CD4-positive, alpha-beta T cell treated with Interleukin-17A for 4 hours (primary cell): ENCODE data around the gene INTS1.
"Not testable (repeated sequence)": the region's sequence is repeated elsewhere in the genome, so short reads cannot be mapped to it uniquely, and the experiment has no call there.

Source experiments
- DNase-seq: peaks from one replicate; pipeline ENCODE4 v3.0.0-alpha.2; 2020; ENCODE audit warnings: mixed read lengths

INTS1 gene

DNA sequence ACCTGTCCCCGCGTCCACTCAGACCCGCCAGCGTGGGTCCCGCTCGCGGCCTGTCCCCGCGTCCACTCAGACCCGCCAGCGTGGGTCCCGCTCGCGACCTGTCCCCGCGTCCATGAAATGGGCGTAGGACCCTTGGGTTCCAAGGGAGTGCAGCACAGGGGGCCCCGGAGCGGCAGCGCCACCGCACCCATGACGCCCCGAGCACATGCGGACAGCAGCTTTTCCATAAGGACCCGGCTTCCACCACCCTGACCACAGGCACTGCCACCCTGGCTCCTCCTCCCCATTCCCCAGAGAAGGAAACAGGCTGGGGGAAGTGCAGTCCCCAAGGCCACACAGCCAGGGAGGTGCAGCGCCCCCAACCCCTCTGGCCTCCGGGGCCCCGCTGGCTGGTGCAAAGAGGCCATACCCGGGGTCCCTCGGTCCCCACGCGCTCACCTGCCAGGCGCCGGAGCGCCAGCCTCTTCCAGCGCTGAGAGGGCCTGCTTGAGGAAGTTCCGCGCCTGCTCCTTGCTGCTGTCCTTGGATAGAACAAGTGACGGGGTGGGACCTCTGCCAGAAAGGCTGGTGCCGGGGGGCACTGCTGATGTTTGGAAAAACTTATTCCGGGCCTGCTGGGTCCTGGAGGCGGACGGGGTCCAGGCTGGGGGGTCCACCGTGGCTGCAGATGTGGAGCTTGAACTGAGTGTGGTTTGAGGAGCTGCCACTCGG lies 59.8 kb downstream of the INTS1 start:
- no peak for DNase-seq

DNA sequence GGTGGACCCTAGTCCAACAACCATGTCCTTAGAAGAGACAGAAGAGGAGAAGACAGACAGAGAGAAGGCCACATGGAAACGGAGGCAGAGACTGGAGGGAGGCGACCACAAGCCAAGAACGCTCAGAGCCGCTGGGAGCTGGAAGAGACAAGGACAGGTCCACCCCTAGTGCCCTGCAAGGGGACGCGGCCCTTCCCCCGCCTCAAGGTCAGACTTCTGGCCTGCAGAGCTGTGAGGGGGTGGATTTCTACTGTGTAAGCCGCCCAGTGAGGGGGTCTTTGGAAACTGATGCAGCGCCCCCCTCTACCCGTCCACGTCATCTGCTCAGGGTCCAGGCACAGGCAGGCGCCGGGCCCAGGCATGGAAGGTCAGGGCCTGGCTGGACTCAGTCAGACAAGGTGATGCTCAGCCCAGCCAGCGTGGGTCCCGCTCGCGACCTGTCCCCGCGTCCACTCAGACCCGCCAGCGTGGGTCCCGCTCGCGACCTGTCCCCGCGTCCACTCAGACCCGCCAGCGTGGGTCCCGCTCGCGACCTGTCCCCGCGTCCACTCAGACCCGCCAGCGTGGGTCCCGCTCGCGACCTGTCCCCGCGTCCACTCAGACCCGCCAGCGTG lies 60.5 kb downstream of the INTS1 start:
- not testable (repeated sequence) for DNase-seq

DNA sequence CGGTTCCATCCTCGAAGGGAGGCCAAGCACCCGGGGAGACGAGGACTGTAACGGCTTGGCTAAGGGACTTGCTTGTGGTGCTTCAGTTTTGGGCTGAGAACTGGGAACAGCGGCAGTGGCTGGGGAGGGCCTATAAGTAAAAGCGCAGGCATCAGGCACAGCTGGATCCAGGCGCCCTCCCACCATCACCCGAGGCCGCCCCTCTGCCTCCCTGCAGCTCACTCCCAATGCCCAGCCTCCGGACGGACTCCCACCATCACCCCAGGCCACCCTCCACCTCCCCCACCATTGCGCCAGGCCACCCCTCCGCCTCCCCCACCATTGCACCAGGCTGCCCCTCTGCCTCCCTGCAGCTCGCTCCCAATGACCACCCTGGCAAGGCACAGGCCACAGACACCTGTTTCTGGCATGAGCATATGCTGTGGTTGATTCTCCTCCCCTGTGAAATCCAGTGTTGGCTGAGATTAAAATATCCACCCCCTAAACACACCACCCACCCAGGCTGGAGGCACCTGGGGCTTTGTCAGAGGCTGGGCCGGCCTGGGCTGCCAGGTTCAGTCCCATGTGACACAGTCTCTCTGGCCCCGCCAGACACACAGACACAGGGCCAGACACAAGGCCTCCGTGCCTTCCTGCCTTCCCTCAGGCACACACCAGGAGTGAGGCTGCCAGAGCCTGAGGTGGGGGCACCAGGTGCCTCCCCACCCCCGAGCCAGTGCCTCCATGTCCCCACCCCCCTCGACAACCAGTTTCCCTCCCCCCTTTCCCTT lies 61.6 kb downstream of the INTS1 start:
- no peak for DNase-seq

DNA sequence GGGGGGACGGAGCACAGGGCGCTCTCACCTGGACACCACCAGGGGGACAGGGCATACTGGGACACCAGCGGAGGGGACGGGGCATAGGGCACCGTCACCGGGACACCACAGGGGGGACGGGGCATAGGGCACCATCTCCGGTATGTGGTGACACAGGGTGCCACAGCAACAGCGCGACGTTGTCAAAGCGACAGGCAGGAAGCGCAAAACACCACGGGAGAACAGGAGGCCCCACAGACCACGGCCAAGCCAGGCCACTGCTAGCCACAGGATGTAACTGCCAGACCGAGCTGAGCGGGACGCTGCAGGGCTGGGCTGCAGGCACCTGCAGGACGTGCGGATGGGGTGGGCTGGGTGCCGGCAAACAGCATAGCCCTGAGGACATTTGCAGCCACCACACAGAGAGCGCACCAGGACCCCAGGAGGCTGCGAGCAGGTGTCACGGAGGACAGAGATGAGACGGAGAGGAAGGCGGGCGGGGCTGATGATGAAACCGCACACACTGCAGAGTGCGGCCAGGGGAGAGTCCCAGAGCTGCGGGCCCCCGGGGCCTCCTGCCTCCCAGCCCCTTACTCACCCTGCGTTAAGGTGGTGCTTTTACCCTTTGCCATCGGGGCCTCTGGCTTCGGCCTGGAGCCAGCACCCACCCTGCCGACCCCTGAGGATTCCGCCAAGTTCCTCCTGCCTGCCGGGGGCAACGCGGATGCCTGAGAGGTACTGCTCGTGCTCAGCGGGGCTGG lies 62.4 kb downstream of the INTS1 start:
- DNase-seq, result no peak

DNA sequence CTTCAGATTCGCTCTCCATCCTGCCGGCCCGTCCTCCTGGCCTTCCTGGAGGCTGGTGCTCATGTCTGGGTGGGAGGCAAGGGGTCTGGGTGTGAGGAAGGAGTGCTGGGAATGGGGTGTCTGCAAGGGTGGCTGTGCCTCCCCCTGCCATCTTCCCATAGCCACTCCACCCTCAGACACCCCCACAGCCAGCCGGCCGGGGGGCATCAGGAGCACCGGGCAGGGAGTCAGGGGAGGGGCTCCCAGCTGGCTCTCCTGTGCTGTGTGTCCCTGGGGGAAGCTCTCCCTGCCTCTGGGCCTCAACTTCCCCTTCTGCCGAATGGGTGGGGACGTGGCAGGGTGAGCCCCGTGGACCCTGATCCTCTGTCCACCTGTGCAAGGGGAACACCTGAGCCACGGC lies 63.6 kb downstream of the INTS1 start:
- no peak for DNase-seq

DNA sequence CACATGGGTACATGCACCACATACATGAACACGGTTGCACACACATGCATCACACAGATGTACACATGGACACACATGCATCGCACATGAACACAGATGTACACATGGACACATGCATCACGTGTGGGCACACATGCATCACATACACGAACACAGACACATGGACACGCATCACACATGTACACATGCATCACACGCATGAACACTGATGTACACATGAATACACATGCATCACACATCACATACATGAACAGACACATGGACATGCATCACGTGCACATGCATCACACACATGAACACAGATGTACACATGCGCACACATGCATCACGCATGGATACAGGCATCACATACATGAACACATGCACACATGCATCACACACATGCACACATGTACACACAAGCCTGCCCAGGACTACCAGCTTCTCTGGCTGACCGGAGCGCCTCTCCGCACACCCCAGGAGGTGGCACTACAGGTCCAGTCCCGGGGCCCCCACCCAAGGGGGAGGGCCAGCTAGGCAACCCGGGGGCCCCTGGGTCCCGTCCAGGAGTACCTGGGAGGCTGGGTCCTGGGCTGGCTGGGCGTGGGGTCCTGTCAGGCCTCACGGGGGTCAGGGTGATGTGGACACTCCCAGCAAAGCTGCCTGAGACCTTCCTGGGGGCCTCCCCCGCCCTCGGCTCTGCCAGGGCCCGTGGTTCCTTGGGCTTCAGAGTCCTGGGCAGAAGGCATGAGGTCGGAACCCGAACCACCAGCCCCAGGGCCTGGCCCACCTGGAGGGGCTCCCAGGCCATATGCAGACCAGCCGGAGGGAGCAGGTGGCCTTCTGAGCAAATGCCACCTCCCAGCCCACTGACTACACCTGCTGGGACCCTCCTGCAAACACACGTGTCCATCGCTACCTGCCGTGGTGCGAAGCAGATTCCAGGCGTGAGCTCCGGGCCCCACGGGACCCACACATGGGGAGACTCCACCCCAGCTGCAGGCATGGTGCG lies 64.5 kb downstream of the INTS1 start:
- DNase-seq, result no peak

DNA sequence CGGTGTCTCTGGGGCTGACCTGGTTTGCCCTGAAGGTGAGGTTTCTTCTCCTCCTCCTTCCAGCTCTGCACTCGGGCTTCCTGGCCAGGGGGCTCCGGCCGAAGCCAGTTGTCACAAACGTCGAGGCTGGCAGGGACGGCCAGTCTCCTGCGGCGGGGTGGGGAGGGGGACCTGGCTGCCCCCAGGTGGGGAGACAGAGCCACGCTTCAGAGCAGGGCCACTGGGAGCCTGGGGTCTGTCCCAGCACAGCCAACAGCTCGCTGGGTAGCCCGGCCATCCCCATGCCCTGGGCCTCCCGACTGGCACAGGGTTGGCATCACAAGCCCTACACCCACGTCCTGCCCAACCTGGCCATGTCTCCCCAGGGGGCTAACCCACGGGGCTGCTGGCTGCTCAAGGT lies 65.4 kb downstream of the INTS1 start:
- DNase-seq, result no peak

DNA sequence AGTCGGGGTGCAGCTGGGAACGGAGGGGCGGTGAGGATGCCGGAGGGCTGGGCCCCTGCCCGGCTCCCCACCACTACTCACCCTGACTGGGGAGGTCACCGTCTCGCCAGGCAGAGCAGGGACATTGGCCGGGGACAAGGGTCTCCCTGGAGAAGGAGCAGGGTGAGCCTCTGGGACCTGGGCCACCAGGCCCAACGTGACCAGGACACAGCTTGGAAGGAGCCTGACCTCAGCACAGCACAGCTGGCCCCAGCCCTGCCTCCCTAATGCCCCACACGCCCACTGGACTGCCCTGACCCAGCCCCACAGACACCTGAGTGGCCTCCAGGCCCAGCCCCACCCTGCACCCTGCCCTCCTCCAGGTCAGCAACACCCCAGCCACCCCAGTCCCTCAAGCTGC lies 66.0 kb downstream of the INTS1 start:
- DNase-seq, result no peak

DNA sequence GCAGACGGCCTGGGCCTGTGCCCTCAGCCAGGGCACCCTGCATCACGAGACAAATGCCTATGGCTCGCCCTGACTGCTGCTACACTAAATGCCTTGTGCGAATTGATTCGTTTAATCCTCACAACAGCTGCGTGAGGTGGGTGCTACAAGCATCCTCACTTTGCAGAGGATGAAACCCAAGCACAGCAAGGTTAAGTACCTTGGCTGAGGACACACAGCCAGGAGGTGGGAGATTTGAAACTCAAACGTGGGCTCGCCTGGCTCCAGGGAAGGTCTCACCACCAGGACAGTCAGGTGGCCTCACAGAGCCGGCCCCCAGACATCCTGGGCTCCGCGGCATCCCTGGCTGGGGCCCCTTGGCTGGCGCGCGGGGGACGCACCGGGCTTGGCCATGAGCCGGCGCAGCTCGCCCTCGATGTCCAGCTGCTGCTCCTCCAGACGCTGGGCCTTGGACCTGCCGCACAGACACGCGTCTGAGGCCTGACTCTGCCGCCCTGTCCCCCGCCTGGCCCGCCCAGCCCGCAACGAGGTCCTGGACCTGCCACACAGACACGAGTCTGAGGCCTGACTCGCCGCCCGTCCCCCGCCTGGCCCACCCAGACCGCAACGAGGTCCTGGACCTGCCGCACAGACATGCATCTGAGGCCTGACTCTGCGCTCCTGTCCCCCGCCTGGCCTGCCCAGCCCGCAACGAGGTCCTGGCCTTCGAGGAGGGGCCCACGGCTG lies 66.9 kb downstream of the INTS1 start:
- DNase-seq, result no peak

DNA sequence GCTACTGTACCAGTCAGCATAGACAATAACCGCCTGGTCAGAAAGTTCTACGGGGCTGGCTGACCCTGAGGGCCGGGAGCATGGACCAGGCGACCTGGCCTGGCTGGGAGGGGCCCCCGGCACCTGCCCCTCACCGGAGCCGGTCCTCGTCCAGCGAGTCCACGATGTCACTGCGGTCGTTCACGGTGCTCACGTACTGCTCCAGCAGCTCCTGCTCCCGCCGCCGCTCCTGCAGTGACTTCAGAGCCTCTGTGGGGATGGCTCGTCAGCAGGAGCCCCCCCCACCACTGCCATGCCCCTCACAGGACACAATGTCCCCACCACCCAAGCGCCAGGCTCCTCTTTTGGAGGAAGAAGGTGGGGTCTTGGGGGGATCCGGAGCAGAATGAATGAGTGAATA lies 67.6 kb downstream of the INTS1 start:
- DNase-seq, result no peak

DNA sequence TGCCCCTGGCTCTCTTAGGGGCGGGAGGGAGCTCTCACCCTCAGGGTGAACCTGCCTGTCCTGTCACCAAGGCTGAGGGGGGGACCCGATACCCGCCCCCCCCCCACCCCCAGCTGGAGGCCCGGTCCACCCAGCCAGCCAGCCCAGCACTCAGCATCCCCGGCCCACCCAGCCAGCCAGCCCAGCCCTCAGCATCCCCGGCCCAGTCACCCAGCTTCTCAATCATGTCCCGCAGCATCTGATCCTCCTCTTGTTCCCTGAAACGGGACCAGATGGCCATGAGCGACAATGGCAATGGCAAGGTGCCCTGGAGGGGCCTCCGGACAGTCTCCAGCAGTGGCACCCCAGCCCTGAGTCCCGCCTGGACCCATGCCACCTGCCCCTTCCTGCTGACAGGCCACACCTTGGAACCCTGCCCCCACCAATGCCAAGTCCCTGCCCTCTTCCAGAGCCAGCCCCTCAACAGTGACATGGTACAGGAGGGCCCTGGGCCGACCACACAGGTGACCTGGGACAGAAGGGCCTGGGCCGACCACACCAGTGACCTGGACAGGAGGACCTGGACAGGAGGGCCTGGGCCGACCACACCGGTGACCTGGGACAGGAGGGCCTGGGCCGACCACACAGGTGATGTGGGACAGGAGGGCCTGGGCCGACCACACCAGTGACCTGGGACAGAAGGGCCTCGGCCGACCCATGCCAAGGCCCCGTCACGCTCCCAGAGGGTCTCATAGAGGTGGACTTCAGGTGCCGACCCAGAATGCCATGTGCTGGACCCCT lies 69.1 kb downstream of the INTS1 start:
- no peak for DNase-seq

DNA sequence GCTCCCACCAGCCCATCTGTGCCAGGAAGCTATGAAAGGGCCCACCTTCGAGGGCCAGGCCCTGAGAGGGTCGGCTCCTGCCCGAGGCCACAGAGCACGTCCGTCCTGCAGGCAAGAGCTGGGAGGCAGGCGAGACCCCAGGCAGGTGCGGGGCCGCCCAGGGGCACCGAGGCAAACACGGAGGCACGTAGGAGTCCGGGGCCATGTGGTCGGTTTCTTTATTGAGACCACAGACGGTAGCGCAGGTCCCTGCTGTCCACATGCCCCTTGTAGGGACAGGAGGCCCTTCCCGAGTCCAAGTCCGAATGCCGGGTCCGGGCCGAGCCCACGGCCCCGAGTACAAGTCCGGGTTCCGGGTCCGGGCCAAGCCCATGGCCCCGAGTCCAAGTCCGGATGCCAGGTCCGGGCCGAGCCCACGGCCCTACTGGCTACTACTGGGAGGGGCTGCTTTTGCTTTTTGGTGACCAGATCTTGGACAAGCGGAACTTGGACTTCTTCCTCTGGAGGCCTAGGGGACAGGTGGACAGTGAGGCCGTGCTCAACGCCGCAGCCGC lies 69.9 kb downstream of the INTS1 start:
- DNase-seq, result no peak

DNA sequence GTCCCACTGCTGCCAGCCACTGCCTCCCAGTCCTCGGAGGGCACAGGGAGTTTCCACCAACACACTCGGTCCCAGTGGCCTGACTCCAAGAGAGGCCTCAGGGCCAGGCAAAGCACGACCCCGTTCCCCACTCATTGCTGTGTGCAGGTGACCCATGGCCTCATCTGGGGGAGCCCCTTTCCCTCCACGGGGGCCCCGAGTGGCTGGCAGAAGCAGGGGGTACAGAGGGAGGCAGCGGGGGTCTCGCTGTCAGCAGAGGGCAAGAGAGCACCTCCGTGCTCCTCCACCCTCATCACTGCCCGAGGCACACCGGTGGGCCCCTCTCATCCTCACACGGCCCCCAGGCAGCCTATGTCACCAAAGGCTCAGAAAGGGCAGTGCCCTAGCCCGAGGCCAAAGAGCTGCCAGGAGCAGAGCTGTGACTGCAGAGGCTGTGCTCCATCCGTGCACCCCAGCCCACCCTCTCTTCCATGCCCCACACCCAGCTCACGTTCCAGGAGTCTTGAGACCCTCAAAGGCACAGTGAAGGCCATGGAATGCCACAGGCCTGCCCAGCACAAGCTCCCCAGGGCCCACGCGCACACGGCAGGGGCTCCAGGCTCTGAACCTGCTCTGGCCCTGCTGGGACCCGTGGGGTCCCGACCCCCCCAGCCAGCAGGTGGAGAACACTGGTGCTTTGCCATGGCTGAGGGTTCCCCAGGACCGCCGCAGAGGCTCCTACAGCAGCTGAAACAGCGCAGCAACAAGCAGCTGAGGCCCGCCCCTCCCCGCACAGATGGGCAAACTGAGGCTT lies 70.9 kb downstream of the INTS1 start:
- DNase-seq, result no peak

DNA sequence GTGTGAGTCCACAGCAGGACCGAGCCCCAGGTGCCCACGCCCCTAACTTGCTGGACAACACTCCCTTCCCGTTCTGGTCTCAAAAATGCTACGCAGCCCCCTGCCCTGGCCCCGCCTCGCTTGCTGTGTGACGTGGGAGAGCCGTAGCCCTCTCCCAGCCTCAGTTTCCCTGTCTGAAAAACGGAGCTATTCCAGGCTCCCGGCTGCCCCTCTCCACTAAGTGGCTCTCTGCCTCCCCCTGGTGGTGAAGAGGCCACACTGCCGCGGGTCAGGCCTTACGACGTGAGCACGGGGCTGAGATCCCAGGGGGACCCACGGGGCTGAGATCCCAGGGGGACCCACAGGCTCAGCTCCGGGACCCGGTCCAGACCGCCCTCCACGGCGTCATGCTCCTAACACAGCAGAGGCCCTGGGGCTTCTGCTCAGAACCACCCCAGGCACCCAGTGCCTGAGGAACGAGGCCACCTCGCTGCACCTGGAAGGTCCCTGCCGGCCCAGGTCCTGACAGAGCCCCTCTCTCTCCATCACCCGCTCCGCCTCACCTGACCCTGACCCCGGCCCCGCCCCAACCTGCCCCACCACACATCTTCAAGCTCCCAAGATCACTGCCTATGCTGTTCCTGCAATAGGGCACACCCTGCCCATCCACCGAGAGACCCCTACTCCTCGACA lies 71.6 kb downstream of the INTS1 start:
- peak; percentile 87 for DNase-seq

DNA sequence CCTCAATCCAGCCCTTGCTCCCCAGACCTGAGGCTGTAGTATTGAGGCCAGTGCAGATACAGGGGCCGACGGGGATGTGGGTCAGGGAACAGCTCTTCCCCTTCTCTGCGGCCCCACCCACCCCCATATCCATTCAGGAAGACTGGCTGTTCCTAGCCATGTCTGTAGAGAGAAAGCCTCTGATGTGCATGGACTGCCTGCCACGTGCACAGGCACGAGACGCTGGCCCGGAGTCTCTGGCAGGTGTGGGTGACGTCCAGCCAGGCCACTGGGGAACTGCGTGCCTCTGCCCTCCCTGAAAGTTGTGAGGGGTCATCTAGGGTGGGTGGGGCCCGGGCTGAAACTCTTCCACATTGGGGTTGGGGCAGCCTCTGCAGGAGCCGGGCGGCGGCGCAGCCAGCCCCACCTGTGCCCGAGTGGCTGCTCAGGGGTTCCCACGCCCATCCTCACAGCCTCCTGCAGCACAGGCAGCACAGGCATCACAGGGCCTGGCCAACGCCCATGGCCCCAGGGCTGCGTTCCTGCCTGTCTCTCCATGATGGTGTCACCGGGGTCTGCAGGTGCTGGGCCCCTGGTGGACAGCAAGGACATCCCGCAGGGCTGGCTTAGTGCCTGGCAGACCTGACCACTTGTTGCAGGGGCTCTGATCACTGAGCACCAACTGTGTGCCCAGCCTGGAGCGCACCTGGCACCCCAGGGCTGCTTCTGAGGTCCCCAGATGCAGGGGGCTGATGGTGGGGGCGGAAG lies 72.4 kb downstream of the INTS1 start:
- DNase-seq, result no peak

DNA sequence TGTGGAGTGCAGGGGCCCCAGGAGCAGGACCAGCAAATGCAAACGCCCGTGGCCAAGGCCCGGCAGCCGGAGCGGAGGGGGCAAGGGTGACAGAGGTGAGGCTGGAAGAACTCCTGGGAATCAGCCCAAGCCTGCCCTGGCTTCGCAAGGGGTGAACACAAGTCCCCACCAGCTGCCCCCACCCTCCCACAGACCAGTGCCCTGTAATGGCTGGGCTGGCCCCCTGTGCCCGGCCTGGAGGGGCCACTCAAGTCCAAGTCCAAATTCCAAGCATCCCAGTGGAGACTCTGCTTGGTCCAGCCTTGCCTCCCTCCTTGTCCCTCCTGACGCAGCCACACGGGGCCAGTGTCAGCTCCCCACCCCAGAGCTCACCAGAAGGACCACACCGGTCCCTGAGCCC lies 73.0 kb downstream of the INTS1 start:
- no peak for DNase-seq

DNA sequence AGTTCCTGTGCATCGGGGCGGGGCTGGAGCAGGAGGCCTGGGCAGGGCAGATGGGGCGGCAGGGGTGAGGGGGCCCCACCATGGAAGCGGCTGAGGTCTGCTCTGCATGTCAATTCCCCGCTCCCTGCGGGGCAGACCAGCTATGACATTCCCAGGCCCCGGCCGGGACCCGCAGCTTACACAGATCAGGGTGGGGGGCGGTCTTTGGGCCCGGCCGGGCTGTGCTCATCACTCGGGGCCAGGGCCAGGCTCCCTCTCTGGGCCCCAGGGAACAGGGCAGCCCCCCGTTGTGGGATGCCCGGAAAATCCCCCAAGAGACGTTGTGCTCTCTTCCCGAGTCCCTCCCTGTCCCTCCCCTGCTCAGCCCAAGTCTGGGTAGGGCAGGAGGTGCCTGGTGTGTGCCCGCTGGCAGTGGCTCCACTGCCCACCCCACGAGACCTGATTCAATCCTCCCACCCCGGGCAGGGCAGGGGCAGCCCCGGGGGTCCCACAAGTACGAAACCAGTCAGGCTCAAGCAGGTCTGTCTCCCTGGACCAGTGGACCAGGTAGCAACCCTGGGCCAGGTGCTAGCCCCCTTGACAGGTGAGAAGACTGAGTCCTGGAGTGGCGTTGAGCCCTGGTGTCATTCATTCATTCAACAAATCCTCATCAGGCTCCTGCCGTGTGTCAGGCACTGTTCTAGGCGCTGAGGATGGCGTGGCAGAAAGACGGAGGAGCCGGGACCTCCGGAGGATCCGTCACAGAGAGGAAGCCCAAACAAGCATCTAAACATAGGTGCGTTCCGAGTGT lies 73.9 kb downstream of the INTS1 start:
- DNase-seq, result no peak
